Endothelial cell of hepatic sinusoid (primary cell): ENCODE measurements around the gene MYD88.
"Not testable (repeated sequence)": the region's sequence is repeated elsewhere in the genome, so short reads cannot be mapped to it uniquely, and the experiment has no call there.

ENCODE experiments used
- in situ Hi-C: cut with HindIII; loops from 2 replicates; pipeline ENCODE4 v1.10.0; 2017; ENCODE audit warnings: low sequenced_read_pairs

The MYD88 gene

DNA sequence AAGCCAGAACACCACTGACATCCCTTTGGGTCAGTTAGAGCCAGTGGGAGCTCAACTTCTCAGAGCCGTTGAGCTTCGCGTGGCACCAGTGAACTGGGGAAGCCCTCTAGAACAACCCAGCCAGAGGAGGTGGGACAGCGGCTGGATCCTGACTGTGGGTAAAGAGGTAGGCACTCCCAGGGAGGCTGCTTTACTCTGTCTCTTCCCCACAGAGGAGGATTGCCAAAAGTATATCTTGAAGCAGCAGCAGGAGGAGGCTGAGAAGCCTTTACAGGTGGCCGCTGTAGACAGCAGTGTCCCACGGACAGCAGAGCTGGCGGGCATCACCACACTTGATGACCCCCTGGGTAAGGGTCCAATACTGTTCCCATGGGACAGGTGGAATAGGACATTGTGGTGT lies 1.2 kb downstream of the MYD88 start:
- in situ Hi-C loops = no loop called here

DNA sequence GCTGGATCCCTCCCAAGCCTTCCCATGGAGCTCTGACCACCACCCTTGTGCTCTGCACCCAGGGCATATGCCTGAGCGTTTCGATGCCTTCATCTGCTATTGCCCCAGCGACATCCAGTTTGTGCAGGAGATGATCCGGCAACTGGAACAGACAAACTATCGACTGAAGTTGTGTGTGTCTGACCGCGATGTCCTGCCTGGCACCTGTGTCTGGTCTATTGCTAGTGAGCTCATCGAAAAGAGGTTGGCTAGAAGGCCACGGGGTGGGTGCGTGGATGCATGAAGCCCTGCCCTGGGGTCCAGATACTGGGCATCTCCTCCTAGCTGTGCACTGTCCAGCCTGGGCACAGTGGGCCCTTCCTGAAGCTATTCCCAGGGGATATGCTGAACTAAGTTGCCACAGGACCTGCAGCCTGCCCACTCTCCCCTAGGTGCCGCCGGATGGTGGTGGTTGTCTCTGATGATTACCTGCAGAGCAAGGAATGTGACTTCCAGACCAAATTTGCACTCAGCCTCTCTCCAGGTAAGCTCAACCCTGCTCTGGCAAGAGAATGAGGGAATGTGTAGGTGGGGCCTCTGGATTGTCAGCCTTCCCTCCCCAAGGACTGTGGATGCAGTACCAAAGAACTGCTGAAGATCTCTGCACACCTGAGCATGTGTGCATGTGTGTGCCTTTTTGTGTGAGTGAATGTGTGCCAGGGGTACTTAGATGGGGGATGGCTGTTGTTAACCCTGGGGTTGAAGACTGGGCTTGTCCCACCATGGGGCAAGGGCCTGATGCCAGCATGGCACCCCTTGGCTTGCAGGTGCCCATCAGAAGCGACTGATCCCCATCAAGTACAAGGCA lies 2.1 kb downstream of the MYD88 start:
- in situ Hi-C loops = no loop called here

DNA sequence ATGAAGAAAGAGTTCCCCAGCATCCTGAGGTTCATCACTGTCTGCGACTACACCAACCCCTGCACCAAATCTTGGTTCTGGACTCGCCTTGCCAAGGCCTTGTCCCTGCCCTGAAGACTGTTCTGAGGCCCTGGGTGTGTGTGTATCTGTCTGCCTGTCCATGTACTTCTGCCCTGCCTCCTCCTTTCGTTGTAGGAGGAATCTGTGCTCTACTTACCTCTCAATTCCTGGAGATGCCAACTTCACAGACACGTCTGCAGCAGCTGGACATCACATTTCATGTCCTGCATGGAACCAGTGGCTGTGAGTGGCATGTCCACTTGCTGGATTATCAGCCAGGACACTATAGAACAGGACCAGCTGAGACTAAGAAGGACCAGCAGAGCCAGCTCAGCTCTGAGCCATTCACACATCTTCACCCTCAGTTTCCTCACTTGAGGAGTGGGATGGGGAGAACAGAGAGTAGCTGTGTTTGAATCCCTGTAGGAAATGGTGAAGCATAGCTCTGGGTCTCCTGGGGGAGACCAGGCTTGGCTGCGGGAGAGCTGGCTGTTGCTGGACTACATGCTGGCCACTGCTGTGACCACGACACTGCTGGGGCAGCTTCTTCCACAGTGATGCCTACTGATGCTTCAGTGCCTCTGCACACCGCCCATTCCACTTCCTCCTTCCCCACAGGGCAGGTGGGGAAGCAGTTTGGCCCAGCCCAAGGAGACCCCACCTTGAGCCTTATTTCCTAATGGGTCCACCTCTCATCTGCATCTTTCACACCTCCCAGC lies 2.9 kb downstream of the MYD88 start:
- in situ Hi-C loops = no loop called here

DNA sequence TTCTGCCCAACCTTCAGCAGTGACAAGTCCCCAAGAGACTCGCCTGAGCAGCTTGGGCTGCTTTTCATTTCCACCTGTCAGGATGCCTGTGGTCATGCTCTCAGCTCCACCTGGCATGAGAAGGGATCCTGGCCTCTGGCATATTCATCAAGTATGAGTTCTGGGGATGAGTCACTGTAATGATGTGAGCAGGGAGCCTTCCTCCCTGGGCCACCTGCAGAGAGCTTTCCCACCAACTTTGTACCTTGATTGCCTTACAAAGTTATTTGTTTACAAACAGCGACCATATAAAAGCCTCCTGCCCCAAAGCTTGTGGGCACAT lies 3.5 kb downstream of the MYD88 start:
- in situ Hi-C loops = no loop called here

DNA sequence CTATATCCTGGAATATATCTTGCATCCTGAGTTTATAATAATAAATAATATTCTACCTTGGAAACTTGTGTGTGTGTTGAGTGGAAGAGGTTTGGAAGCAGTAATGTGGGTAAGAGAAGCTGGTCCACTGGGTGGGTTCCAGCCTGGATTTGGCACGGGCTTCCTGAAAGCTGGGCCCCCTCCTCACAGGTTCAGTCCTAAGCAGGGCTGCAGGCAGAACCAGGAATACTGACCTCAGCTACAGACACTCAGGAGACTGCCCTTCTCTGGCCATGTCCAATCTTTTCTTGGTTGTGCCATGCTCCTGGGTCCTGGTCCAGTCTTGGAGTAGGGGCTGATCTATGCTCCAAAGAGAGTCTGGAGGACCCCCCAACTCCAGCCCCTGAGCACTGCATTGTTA lies 4.5 kb downstream of the MYD88 start:
- in situ Hi-C loops = no loop called here

DNA sequence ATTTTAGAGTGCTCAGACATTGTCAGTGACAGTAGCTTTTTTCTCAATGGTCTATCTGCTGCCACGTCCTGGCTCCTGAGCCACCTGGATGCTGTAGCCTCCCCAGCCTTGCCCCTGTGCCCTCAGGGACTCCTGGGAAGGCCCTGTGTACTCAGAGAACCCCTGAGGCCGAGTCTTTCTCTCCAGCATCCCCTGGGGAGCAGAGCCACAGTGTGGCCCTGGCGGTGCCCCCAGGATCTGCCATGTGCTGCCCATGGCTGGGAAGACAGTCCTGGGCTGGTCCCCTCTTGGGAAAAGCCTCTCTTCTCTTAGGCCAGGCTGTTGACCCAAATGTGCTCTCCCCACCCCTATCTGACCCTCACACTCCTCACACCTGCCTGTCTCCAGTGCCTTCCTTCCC lies 5.0 kb downstream of the MYD88 start:
- in situ Hi-C loops = no loop called here

DNA sequence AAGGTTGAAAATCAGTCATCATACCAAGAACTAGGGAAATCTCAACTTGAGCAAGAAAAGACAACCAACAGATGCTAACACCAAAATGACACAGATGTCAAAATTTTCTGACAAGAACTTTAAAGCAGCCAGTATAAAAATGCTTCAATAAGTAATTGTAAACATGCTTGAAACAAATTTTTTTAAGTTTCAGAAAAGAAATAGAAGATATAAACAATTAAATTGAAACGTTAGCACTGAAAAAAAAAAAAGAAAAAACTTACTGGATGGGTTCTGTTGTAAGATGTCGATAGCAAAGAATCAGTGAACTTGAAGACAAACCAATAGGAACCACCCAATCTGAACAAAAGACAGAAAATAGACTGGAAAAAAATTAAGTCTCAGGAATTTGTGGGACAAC lies 8.0 kb downstream of the MYD88 start:
- in situ Hi-C loops = no loop called here

DNA sequence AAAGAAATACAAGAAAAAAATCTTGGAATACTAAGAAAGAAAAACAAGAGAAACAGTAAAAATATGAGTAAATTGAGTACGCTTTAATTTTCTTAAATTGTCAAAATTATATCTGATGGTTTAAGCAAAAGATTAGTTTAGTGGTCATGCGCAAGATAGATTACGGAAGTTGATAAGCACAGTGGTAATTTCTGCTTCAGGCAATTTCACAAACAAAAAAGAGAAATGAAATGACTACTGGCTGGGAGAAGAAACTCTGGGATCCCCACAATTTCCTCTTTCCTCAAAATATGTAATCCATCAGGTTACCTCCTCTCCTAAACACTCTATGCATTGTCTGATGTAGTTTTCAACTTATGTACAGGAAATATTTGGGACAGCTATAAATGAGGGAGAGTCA lies 9.0 kb downstream of the MYD88 start:
- in situ Hi-C loops = no loop called here

DNA sequence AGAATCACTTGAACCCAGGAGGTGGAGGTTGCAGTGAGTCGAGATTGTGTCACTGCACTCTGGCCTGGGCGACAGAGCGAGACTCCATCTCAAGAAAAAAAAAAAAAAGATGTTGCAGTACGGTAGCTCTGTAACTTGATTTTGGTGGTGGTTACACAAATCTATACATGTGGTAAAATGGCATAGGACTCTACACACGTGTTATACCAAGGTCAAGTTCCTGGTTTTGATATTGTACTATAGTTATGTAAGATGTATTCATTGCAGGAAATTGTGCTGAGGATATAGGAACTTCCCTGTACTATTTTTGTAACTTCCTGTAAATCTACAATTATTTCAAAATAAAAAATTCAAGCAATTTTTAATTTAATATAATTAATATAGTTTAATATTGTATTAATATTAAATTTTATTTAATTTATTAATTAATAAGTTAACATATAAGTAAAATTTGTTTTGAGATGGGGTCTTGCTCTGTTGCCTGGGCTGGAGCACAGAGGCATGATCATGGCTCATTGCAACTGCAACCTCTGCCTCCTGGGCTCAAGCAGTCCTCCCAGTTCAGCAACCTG lies 9.9 kb downstream of the MYD88 start:
- in situ Hi-C loops = no loop called here

DNA sequence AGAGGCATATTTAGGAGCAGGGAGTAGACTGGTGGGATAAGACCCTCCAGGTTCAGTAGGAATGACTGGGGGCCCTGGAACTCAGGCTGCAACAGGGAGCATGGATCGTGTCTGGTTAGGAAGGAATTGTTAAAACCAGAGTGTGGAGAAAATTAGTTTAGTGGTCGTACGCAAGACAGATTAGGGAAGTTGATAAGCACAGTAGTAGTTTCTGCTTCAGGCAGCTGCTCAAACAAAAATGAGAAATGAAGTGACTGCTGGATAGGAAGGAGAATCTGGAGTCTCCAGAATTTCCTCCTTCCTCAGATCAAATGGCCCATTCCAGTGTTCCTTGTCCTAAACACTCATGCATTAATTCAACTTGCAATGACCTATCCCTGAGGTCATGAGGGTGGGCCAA lies 11.2 kb downstream of the MYD88 start:
- in situ Hi-C loops = no loop called here

DNA sequence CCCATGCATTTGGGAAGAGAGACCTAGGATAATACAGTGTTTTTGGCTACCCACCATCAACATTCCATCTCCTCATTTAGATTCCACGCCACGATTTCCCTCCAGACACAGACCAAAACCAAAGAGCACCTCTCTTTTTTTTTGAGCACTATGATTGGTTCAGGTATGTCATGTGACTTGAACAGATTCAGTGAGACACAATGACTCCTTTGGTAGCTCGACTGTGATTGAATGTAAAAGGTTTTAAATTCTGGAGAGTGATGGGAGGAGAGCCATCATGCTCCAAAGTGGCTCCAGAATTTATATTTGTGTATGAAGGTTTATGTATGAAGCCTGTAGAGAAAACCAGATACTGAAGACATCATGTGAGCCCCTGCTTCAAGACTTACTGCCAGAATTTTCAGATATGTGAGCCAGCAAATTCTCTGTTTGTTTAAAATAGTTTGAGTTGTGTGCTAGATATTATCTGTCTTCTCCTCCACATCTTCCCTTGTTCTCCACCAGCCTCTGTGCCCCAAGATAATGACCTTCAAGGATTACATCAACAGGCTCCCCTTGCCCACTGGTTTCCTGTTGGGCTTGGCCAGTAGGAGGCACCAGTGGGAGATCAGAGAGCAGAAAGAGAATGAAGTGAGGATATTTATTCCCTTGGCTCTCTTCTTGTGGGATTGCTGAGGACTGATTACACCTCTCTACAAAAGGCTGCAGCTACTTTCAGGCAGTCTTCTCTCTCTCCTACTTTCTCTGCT lies 12.5 kb downstream of the MYD88 start:
- in situ Hi-C loops = no loop called here

DNA sequence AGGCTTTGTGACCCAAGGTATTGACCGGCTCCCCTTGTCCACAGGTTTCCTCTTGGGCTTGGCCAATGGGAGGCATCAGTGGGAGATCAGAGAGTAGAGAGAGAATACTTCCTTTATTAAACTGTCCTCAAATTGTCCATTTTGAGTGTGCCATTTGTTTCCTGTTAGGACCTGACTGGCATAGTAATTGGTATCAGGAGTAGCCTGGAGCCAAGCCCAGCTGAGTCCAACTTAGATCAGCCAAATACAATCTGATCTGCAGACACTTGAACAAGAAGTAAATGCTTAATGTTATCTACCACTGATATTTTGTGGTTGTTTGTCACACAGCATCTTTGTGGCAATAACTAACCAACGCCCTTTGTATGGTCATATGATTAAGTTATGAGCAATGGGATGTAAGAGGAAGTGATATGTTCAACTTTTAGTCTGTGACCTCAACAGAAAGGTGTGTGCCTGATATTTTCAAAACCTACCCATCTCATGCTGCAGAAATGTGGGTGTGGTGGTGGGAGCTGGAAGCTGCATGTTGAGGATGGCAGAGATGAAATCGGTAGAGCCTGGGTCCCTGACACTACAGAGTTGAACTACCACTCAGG lies 13.3 kb downstream of the MYD88 start:
- in situ Hi-C loops = no loop called here

DNA sequence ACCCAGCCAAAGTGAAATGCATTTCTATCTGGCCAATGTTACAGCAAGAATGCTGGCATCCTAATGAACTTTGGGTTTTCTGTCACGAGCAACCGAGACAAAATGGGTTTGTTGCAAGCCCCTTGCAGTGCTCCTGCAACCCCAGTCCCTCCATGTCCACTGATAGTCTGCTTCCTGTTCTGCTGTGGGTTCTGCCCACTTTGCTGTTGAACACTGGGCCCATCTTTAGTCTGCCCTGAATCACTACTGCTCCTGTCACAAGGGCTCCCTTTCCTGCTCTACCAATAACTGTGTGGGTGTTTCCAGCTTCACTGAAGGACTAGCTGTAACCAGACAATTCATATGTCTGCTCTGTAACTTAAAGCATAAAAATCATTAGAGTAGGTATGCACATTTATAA lies 14.1 kb downstream of the MYD88 start:
- in situ Hi-C loops = no loop called here

DNA sequence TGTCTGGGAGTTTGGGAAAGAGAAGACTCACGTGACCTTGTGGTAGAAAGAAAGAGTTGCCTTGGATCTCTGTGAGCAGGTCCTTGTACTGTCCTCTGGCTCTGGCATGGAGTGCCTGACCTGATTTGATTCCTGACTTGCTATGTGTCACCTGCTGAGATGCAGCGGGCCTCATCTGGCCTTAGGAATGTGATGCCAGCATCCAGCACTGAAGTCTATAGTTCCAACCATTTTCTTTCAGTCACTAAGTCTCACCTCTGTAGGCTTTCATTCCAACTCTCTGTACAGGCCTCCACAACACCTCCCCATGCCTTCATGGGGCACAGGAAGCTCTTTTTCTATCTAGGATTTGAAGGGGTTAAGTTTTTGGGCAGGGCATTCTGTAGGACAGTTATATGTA lies 14.8 kb downstream of the MYD88 start:
- in situ Hi-C loops = no loop called here

DNA sequence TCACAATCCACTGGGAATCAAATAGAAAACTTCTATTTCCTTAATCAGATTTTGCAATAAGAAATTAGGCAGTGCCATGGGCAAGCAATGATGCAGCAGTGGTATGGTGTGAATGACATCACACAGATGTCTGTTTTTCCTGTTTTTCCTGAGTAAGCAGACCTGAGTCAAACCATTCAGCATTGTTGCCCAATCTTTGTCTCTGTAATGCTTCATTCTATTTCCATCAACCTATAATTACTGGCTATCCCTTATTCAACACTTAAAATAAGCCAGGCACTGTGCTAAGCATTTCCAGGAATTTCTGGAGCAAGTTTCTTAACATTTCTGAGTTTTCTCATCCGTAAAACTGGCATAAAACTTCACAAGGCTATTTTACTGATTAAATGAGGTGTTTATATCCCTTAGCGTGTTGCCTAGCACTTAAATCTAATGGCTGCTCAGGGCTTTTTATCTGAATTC lies 15.6 kb downstream of the MYD88 start:
- in situ Hi-C loops = no loop called here

DNA sequence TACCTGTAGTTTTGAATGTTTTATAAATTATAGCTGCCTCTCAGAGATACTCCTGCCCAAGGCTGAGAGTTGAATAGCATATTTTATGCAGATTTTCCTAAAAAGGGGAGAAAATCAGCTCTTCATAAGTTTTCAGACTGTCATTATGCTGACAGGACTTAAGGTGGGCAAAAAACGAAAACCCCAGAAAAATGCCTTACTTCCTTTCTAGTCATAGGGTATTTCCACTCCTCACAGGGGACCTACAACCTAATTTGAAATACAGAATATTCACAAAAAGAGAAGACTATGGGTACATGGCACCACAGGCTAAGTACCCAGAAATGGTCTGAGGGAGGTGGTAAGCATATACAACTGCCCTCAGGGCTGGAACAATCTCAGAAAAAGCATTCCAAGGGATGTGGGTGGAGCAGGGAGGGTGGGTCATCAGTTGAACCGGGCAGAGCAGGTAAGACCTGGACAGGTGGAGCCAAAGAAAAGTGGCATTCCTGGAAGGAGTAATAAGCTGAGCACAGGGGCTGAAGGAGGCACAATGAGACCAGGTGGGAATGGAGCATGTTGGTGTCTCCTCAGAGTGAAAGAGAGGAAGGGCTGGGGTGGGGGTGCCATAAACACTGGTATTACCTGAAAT lies 16.3 kb downstream of the MYD88 start:
- in situ Hi-C loops = no loop called here

DNA sequence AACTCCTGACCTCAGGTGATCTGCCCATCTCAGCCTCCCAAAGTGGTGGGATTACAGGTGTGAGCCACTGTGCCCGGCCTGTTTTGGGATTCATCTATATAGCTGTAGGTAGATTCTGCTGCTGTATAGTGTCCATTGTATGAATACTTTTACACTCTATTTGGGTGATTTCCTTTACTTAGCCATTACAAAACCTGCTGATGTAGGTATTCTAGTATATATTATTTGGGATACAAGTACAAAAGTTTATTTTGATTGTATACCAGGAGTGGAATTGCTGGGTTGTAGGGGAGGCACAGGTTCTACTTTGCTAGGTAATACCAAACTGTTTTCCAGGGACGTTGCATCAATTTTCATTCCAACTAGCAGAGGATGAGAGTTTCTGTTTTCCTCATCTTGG lies 17.4 kb downstream of the MYD88 start:
- in situ Hi-C loops = no loop called here

DNA sequence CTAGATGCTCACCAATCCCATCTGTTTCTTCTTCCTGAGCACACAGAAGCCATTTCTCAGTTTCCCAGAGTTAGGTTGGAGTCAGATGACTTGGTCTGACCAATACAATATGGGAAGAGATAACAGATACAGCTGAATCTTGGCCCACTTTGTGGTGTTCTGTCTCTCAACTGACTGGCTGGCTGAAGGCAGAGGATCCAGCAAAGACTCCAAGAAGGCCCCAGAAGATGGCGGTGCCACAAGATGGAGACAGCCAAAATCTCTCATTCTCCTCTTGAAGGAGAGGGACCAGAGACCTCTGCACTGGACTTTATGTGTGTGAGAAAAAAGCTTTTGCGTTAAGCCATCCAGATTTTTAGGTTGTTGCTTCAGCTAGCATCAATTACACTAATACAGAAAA lies 18.7 kb downstream of the MYD88 start:
- in situ Hi-C loops = no loop called here

DNA sequence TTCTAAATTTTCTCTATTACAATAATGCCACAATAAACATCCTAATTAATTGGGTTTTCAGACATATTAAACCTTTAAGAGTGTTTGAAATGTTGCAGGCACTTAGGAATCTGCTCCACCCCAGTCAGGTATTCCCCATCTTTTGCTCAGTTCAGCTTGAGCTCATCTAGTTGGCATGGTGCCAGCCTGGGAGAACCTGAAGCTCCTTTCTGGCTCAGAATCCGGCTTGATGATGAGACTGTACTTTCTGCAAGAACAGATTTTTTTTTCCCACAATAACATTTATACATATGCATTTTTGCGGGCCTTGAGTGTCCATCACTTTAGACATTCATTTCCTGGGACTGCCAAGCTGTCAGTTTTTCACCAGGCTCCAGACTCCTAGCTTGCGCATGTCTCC lies 19.1 kb downstream of the MYD88 start:
- in situ Hi-C loops = no loop called here

DNA sequence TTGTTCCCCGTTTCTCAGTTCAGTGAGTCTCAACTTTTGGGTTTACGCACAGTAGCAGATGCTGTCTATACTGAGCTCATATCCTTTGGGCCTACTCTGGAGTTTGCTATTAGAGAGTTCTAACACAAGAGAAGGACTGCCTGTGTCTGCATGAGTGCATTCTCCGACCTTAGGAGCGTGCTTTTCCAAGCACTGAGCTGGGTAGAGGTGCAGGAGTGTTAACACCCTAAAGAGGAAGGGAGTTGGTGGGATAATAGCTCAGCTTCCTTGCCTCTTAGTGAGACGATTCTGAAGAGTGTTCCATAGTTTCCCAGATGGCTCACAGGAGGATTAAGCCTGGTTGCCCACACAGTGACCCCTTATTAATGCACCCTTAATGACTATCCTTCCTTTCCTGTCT lies 20.0 kb downstream of the MYD88 start:
- in situ Hi-C loops = no loop called here

DNA sequence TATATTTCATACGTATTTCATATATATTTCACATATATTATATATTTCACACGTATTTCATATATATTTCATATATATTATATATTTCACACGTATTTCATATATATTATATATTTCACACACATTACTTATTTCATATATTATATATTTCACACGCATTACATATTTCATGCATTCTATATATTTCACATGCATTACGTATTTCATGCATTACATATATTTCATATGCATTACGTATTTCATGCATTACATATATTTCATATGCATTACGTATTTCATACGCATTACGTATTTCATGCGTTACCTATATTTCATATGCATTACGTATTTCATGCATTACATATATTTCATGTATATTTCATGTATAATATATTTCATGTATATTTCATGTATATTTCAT lies 22.2 kb downstream of the MYD88 start:
- in situ Hi-C loops = not testable (repeated sequence)
